ENCODE results near the gene OR51G1. TPM values are rescaled to one million over a fixed set of nuclear protein-coding genes. Genes with fewer than 3 reads are reported as not detected.
A peak's percentile ranks its signal among the peaks of the same experiment; 100 is the strongest.
"Not testable (repeated sequence)": the region's sequence is repeated elsewhere in the genome, so short reads cannot be mapped to it uniquely, and the experiment has no call there.

Gene OR51G1
- total RNA-seq (2014; rRNA removed; shearing (Covaris generic)): not detected in 2 replicates

- no peak for DNase-seq (ENCODE audit: low spot score)
Observed at GRCh38 chr11:4924239-4924638, at the start of gene OR51G1. Gene OR51G1 (minus strand): TSS chr11:4924339. CDS start chr11:4924339, 0 bp downstream.

- DNase-seq (ENCODE audit: low spot score): no peak
Observed at GRCh38 chr11:4962816-4963215, 38.7 kb upstream of the OR51G1 start.

- DNase-seq (ENCODE audit: low spot score): no peak
Observed at GRCh38 chr11:4960877-4961276, 36.7 kb upstream of the OR51G1 start.

- DNase-seq (ENCODE audit: low spot score): no peak
Observed at GRCh38 chr11:4957396-4957795, 33.3 kb upstream of the OR51G1 start.

GRCh38 chr11:4955613-4956012 lies 31.5 kb upstream of the OR51G1 start, which contains the start of gene OR51A2:
Gene OR51A2 (minus strand): TSS chr11:4955713. CDS start chr11:4955713, 0 bp downstream.
- not testable (repeated sequence) for DNase-seq (ENCODE audit: low spot score)

- DNase-seq (ENCODE audit: low spot score): no peak
Observed at GRCh38 chr11:4947505-4947904, 23.4 kb upstream of the OR51G1 start, which contains the start of gene OR51A4. Gene OR51A4 (minus strand): TSS chr11:4947605. CDS start chr11:4947100, 505 bp downstream.

GRCh38 chr11:4936745-4937144 lies 12.6 kb upstream of the OR51G1 start:
- DNase-seq (ENCODE audit: low spot score): no peak

GRCh38 chr11:4932751-4933150 lies 8.6 kb upstream of the OR51G1 start:
- no peak for DNase-seq (ENCODE audit: low spot score)

GRCh38 chr11:4926608-4927007 lies 2.5 kb upstream of the OR51G1 start:
- no peak for DNase-seq (ENCODE audit: low spot score)

GRCh38 chr11:4922304-4922703 lies 1.8 kb downstream of the OR51G1 start:
- DNase-seq (ENCODE audit: low spot score): no peak

GRCh38 chr11:4921796-4922195 lies 2.3 kb downstream of the OR51G1 start:
- peak; percentile 59 for DNase-seq (ENCODE audit: low spot score)

GRCh38 chr11:4919250-4919649 lies 4.9 kb downstream of the OR51G1 start, which contains the start of gene OR51G2:
Gene OR51G2 (minus strand): TSS chr11:4919350. CDS start chr11:4915663, 3,687 bp downstream.
- DNase-seq (ENCODE audit: low spot score): no peak

GRCh38 chr11:4916581-4916980 lies 7.6 kb downstream of the OR51G1 start:
- DNase-seq (ENCODE audit: low spot score): no peak

- no peak for DNase-seq (ENCODE audit: low spot score)
Observed at GRCh38 chr11:4903484-4903883, 20.7 kb downstream of the OR51G1 start, which contains the start of gene OR51A7. Gene OR51A7 (plus strand): TSS chr11:4903783. CDS start chr11:4907370, 3,587 bp downstream.

- DNase-seq (ENCODE audit: low spot score): peak; percentile 94
Observed at GRCh38 chr11:4891996-4892640, 32.0 kb downstream of the OR51G1 start.

GRCh38 chr11:4890279-4890678 lies 33.9 kb downstream of the OR51G1 start:
- DNase-seq (ENCODE audit: low spot score): peak; percentile 20

GRCh38 chr11:4887591-4887990 lies 36.5 kb downstream of the OR51G1 start:
- DNase-seq (ENCODE audit: low spot score): no peak

GRCh38 chr11:4886186-4886585 lies 38.0 kb downstream of the OR51G1 start:
- no peak for DNase-seq (ENCODE audit: low spot score)

GRCh38 chr11:4884361-4884760 lies 39.8 kb downstream of the OR51G1 start:
- no peak for DNase-seq (ENCODE audit: low spot score)

- DNase-seq (ENCODE audit: low spot score): no peak
Observed at GRCh38 chr11:4882543-4882942, 41.6 kb downstream of the OR51G1 start.

- no peak for DNase-seq (ENCODE audit: low spot score)
Observed at GRCh38 chr11:4881860-4882500, 42.2 kb downstream of the OR51G1 start, which contains the start of gene OR51T1. Gene OR51T1 (plus strand): TSS chr11:4881900. CDS start chr11:4881900, 0 bp downstream.

GRCh38 chr11:4881188-4881587 lies 43.0 kb downstream of the OR51G1 start:
- no peak for DNase-seq (ENCODE audit: low spot score)
